Fibroblast of pulmonary artery (primary cell): Measurements from ENCODE around the gene GHRHR.

ENCODE experiments used
- DNase-seq: peaks from one replicate; pipeline ENCODE4 v3.0.0-alpha.2; 2010; ENCODE audit warnings: low read depth
- H3K4me3 ChIP-seq: replicated peaks from 2 replicates; pipeline ENCODE4 v1.5.1; 2011; ENCODE audit warnings: low read depth, mild to moderate bottlenecking, control low read depth, low read length, moderate library complexity
- CTCF ChIP-seq: IDR thresholded peaks from 2 replicates; pipeline ENCODE4 v1.5.1; 2011; ENCODE audit warnings: mild to moderate bottlenecking, control low read depth, low read length, inconsistent platforms; ENCODE audit errors: missing control alignments

Gene GHRHR

GRCh38 chr7:30992414-30992813, 28.7 kb downstream of the GHRHR start:
- no peak overlapping the region for H3K4me3 ChIP-seq
- TF ChIP-seq CTCF = no peak
- no peak for DNase-seq

GRCh38 chr7:30994206-30995100, 30.7 kb downstream of the GHRHR start:
- TF ChIP-seq CTCF = no peak
- no peak overlapping the region for H3K4me3 ChIP-seq
- no peak for DNase-seq

GRCh38 chr7:30995536-30995935, 31.8 kb downstream of the GHRHR start:
- no peak overlapping the region for H3K4me3 ChIP-seq
- TF ChIP-seq CTCF = no peak
- no peak for DNase-seq

- TF ChIP-seq CTCF = no peak
- no peak overlapping the region for H3K4me3 ChIP-seq
- DNase-seq = no peak
Measured at GRCh38 chr7:30996256-30996655, 32.5 kb downstream of the GHRHR start.

GRCh38 chr7:30996883-30997282, 33.1 kb downstream of the GHRHR start:
- no peak for TF ChIP-seq CTCF
- no peak overlapping the region for H3K4me3 ChIP-seq
- DNase-seq = no peak

- DNase-seq = no peak
- H3K4me3 ChIP-seq = no peak overlapping the region
- TF ChIP-seq CTCF = no peak
Measured at GRCh38 chr7:30997316-30997715, 33.6 kb downstream of the GHRHR start.

- DNase-seq = no peak
- H3K4me3 ChIP-seq = no peak overlapping the region
- no peak for TF ChIP-seq CTCF
Measured at GRCh38 chr7:30998180-30998579, 34.4 kb downstream of the GHRHR start.
